NCI-H82 (cell line): Measurements from ENCODE around the gene RNASE7.
"Not testable (repeated sequence)": the region's sequence is repeated elsewhere in the genome, so short reads cannot be mapped to it uniquely, and the experiment has no call there.

Experiments used
- DNase-seq: peaks from one replicate; lab custom pipeline; 2025; lab: John Stamatoyannopoulos, UW

The RNASE7 gene

DNA sequence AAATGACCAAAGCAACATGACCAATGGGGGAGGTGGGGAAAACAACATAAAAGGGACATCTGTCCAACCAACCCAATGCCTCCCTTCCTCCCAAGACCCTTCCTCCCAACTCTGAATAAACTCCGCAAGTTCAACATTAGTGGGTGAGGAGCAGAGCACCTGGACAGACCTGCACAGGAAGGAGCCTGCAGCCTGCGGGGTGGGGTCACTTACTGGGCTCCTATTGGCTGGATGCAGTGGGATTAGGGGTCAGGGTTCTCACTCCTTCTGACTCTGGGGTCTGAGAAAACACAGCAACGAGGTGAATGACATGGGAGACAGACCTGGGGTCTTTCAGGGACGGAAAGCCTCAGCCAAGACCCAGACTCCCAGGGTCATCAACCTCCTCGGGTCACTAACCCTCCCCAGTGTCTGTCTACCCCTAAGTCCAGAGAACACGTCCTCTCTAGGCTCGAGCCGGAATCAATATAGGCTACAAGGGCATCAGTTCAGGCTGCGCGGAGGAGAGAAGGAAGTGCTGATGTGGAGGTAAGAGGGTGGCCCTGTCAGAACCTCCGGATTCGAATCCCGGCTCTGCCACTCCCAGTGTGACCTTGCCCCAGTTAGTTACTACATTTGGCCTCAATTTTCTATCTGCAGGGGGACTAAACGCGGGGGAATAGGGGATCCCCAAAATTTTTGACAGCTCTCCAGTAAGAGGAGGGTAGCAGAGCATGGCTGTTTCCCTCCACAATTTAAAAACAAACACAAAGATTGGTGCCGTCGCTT is 18.2 kb upstream of the RNASE7 start:
- peak; percentile 17 for DNase-seq

- peak; percentile 88 for DNase-seq
Measured at GRCh38 chr14:21024585-21025370, 17.4 kb upstream of the RNASE7 start, which contains the start of gene NDRG2. Gene NDRG2, minus strand, starts transcription at chr14:21025061. Its CDS starts 1,746 bp downstream, at chr14:21023315.

GRCh38 chr14:21025371-21026273 is 16.5 kb upstream of the RNASE7 start:
- DNase-seq = peak; percentile 49

DNA sequence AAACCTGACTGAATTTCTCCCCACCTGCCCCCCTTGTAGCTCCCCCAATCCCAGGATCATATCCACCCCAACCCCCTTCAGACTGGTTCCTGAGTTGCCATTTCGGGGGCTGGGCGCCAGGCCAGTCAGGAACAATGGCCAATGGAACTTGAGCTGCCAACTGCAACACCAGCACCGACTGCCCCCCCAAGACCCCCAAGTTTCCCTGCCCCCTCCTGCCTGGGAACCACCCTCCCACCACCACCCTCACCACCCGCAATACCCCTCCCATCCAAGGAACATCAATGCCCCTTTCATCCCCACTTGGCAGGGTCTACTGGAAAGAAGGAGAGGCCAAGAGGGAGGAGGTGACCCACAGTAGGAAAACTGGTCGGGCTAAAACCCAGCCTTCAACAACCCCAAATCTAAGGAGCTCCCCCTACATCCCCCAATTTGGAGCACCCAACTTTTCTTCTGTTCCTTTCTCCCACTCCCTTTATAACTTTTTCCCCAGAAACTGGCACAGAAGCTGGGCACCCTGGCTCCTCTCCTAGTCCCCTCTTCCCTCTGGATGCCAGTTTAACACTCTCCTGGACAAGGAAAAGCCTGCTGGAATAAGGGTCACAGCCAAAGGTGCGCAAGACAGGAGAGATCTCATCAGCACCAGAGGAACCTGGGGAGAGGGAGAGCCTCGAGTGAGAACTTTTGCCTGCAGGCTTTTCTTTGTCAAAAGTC is 15.7 kb upstream of the RNASE7 start:
- DNase-seq = no peak

DNA sequence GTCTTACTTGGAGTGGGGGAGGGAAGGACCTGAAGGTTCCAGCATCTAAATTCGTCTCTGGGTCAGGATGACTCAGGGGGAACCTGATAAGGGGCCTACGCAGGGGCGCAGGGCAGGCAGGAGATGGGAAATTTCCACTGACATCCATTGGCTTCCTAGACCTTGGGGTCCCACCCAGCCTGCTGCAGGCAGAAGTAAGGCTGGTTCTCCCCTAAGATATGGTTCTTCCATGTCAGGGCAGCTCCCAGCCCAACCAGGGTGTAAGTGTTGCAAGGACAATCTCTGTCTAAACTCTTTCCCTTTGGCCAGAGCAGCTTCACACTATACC is 15.2 kb upstream of the RNASE7 start:
- DNase-seq = no peak

- no peak for DNase-seq
Measured at GRCh38 chr14:21029917-21030316, 12.2 kb upstream of the RNASE7 start, which contains the start of gene TPPP2. Gene TPPP2, plus strand, starts transcription at chr14:21030217. Its CDS starts 365 bp downstream, at chr14:21030582.

DNA sequence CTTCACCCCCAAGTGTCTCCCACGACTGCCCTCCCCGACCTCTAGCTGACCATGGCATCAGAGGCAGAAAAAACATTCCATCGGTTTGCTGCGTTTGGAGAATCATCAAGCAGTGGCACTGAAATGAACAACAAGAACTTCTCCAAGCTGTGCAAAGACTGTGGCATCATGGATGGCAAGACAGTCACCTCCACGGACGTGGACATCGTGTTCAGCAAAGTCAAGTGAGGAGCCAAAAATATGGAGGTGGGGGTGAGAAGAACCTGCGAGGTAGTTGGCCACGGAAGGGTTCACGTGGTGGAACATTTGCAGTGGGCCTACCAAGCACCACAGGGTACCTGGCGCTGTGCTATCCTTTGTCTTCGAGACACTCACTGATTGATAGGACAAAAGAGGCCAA is 11.6 kb upstream of the RNASE7 start:
- DNase-seq = no peak

GRCh38 chr14:21032326-21033132 is 9.6 kb upstream of the RNASE7 start:
- no peak for DNase-seq

DNA sequence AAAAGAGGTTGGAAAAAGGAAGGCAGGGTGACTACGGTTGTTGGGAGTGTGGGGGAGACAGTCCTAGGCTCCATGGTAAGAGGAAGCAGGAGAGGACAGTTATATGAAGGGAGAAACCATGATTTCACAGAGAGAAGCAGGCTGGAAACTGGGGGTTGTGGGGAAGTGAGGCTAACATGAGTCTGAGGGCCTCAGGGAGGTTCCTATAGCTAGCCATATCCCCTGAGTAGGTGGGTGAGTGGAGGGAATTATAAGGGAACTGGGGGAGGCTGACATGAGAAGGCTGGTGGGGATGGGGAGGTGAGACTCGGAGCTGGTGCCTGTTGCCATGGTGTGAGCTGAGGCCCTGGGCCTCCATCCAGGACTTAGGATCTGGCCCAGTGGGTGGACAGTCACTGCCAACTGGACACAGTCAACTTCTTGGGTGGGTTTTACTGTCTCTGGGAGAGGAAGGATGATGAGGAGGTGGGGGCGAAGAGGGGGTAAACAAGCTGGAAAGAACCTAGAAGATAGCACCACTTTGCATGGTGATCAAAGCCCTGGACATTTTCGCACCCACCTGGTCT is 8.9 kb upstream of the RNASE7 start:
- DNase-seq = no peak

DNA sequence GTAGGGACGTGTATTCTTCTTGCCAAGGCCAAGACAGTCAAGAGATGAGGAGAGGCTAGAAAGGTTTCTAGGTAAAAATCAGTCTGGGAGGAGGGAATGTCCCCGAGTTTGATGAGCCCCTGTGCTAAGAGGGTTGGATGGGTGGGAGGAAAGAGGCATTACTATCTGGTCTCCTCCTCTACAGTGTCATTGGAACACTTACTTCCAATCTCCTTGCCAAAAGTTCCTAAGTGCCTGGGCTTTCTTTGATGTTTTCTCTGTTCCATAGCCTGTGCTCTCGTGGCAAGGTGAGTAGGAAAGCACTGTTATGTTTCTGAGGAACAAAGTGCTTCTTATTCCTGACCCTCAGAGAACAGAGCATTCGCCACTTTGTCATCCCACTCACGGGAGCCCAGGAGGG is 7.5 kb upstream of the RNASE7 start, which contains the start of gene RNASE13:
RNASE13 (minus strand) TSS at position 101 of the 400 bp plus-strand sequence. CDS start 519 bp downstream, outside the sequence.
- DNase-seq = no peak

- DNase-seq = no peak
Measured at GRCh38 chr14:21036751-21037150, 5.4 kb upstream of the RNASE7 start.

GRCh38 chr14:21037156-21037555 is 5.0 kb upstream of the RNASE7 start:
- peak; percentile 83 for DNase-seq

GRCh38 chr14:21038441-21039422 is 3.4 kb upstream of the RNASE7 start:
- DNase-seq = peak; percentile 91

- peak; percentile 80 for DNase-seq
Measured at GRCh38 chr14:21039585-21040369, 2.4 kb upstream of the RNASE7 start.

DNA sequence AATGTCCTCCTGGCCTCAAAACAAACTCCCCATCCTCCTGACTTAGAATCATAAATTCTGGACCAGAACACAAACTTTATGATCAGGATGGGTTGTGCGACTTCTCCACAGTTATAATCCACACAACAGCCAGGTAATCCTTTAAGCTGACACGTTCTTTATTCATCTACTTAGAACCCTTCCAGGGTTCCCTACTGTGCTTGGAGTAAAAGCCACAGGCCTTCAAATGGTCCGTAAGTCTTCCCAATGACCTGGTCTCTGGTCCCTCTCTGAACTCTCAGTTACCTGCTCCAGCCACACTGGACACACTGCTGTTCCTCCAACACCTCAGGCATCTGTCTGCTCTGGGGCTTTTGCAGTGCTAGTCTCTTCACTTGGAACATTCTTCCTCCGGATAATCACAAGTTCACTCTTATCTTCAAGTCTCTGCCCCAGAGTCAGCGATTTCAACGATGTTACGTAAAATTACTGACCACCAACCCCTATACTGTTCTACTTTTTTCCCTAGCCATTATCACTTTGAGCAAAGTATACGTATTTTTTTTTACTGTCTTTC is 1.7 kb upstream of the RNASE7 start:
- peak; percentile 70 for DNase-seq

GRCh38 chr14:21040941-21041340 is 1.2 kb upstream of the RNASE7 start:
- DNase-seq = not testable (repeated sequence)

DNA sequence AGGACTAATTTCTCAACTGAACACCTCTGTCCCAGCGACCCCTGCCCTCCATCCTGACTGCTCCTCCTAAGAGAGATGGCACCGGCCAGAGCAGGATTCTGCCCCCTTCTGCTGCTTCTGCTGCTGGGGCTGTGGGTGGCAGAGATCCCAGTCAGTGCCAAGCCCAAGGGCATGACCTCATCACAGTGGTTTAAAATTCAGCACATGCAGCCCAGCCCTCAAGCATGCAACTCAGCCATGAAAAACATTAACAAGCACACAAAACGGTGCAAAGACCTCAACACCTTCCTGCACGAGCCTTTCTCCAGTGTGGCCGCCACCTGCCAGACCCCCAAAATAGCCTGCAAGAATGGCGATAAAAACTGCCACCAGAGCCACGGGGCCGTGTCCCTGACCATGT is 756 bp downstream of the RNASE7 start:
- no peak for DNase-seq
